Activated naive CD8-positive, alpha-beta T cell treated with anti-CD3 and anti-CD28 coated beads for 36 hours (primary cell): ENCODE measurements around the gene PRDM11. TPM values are rescaled to one million over a fixed set of nuclear protein-coding genes. Genes with fewer than 3 reads are reported as not detected.

Source experiments
- DNase-seq: peaks from one replicate; pipeline ENCODE4 v3.0.0; 2021
- H3K27ac Mint-ChIP-seq: one replicate; pipeline ENCODE4 v1.8.0; 2022; ENCODE audit warnings: mild to moderate bottlenecking, moderate library complexity, mixed read lengths
- H3K27me3 Mint-ChIP-seq: one replicate; pipeline ENCODE4 v1.8.0; 2022; ENCODE audit warnings: mild to moderate bottlenecking, mixed read lengths
- H3K36me3 Mint-ChIP-seq: one replicate; pipeline ENCODE4 v1.8.0; 2021; ENCODE audit warnings: mild to moderate bottlenecking, mixed read lengths
- H3K4me1 Mint-ChIP-seq: one replicate; pipeline ENCODE4 v1.8.0; 2021; ENCODE audit warnings: mixed read lengths
- H3K4me3 Mint-ChIP-seq: one replicate; pipeline ENCODE4 v1.8.0; 2022; ENCODE audit warnings: mild to moderate bottlenecking, moderate library complexity, mixed read lengths
- H3K9me3 Mint-ChIP-seq: one replicate; pipeline ENCODE4 v1.8.0; 2022; ENCODE audit warnings: mixed read lengths
- total RNA-seq, 2 experiments: library from RNA; stranded (reverse); gene quantifications; one replicate each; pipeline ENCODE4 v1.2.3, GENCODE V29; 2021

Gene PRDM11
- total RNA-seq, 2 experiments from 2014 or later, result 4.7 to 4.8 TPM

DNA sequence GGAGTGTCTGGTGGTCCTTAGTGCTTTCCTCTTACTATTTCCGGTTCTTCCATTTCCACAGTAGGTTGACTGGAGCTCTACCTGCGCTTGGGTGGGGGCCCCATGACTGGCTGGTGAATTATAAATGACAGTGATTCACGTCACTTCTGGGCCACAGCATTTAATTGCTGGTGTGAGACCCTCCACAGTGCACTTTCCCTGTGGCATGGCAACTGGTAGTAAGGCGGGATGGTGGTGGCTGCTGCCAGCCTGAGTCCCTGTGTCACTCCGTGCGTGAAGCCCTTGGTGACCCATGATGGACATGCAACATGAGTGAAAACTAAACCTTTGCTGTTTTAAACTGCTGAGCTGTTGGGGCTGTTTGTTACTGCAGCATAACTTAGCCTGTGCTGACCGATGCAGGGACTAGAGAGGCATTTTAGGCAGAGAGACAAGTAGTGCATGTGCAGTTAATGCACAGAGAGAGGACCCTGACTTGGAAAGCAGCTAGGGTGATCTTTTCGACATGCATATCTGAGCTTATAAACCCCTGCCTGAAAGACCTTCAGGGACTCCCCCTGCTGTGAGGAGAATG lies 3.1 kb downstream of the PRDM11 start:
- Mint-ChIP-seq H3K27me3 (peaks cover 13% of the 10 kb centered on the region), H3K4me1 (peaks cover 30% of the 10 kb centered on the region), H3K27ac (no peak overlapping the region), H3K36me3 (peaks cover 7% of the 10 kb centered on the region), H3K4me3 (no peak overlapping the region), H3K9me3 (peaks cover 1% of the 10 kb centered on the region)
- DNase-seq, result no peak

DNA sequence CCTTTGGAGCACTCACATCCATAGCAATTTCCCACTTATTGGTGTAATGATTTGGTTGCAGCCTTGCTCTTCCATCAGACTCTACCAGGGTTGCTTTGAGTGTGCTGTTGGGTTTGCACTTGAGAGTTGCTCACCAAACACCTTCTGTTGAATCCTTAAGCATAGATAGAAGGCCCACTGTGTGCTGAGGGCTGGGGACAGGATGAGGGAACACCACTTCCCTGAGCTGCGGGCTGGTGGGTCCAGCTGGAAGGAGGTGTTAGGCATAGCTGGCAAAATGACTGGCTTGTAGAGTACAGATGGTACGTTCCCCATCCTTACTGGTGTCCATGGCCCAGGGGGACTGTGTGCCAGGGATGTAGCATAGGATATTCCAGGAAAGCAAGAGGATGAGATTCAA lies 3.9 kb downstream of the PRDM11 start:
- peaks cover 31% of the 10 kb centered on the region for H3K4me1 Mint-ChIP-seq
- DNase-seq, result no peak

DNA sequence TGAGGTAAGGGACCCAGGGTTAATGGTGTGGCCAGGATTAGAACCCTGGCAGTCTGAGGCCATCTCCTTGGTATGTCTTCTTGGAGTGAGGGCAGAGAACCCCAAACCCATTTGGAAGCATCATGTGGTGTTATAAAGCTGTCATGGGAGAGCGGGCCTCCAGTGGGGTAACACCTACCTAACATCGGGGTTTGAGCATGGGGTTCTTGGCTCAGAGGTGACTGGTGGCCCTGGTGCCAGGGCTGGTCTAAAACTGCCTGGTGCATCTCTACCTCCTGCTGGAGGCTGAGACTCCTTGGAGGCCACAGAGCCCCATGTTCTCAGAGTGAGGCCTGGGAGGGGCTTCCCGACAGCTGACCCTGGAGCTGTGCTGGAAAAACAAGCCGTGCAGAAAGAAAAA lies 4.5 kb downstream of the PRDM11 start:
- H3K27ac Mint-ChIP-seq, result no peak overlapping the region
- DNase-seq, result no peak
- H3K4me3 Mint-ChIP-seq, result no peak overlapping the region
- H3K27me3 Mint-ChIP-seq, result peaks cover 1% of the 10 kb centered on the region
- H3K9me3 Mint-ChIP-seq, result peaks cover 1% of the 10 kb centered on the region
- peaks cover 7% of the 10 kb centered on the region for H3K36me3 Mint-ChIP-seq
- peaks cover 29% of the 10 kb centered on the region for H3K4me1 Mint-ChIP-seq

More for the DNA sequence above, 3.9 kb downstream of the PRDM11 start:
- peaks cover 8% of the 10 kb centered on the region for H3K27me3 Mint-ChIP-seq
- peaks cover 7% of the 10 kb centered on the region for H3K36me3 Mint-ChIP-seq
- H3K9me3 Mint-ChIP-seq, result peaks cover 1% of the 10 kb centered on the region
- H3K27ac Mint-ChIP-seq, result no peak overlapping the region
- H3K4me3 Mint-ChIP-seq, result no peak overlapping the region

DNA sequence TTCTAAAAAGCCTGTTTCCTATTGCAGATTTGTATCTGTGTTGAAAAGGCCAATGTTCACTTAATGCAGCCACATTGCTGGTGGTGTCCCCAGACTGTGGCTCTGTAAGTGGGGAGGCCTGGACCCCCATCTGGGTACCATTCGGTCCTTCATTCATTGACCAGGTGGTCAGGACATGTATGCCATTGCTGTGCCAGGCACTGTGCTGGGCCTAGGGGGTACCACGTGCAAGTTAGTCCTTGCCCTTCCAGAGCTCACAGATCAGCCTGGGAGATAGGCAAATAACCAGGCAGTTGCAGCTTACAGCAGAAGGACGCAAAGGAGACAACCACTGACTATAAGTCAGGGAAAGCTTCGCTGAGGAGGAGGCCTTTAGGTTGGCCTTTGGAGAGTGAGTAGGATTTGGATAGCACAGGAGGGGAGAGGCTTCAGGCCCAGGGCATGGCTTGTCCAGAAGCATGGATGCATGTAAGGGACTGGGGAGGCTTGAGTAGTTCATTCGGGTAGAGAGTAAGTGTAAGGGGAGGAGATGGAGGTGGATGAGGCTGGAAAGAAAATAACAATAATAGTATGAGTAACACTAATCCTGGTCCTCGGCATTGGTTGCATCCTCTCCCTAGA lies 5.0 kb downstream of the PRDM11 start:
- DNase-seq, result no peak

DNA sequence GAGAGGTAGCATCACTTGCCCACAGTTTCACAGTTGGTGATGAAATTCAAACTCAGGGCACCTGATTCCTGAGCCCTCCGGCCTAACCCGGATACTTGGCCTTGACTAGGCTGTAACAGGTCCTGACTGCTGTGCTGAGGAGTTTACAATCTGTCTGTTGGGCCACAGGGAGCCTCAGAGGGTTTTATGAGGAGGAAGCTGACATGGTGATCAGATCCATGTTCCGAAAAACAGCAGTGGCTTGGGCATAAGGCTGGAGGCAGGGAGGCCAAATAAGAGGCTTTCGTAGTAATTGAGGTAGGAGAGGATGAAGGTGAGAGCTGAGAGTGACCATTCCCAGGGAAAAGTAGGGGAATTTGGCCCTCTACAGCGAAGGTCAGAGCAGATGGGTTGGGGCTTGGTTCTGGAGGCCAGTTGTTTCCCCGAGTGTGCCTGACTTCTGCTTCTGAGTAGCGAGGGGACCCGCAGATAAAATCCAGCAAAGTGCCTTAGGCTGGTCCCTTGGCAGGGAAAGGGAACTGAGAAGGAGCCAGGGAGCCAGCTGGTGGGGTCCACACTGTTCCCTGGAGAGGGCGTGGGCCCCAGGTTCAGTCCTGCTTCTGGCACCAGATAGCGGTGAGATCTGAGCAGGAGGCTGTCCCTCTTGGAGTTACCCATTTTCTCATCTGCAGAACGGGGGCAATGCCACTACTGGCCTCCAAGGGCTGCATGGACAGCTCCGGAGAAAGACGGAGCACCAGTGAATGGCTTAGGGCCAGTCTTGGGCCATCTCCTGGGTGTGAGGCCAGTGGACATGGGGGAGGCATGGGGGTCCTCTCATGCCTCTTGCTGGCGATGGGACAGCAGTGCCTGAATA lies 6.5 kb downstream of the PRDM11 start:
- Mint-ChIP-seq H3K27ac (no peak overlapping the region), H3K36me3 (peaks cover 8% of the 10 kb centered on the region), H3K9me3 (peaks cover 1% of the 10 kb centered on the region), H3K27me3 (no peaks in the 10 kb centered on the region), H3K4me1 (peaks cover 30% of the 10 kb centered on the region), H3K4me3 (no peak overlapping the region)
- no peak for DNase-seq

More for the DNA sequence above, 5.0 kb downstream of the PRDM11 start:
- Mint-ChIP-seq H3K4me1 (peaks cover 31% of the 10 kb centered on the region), H3K36me3 (peaks cover 7% of the 10 kb centered on the region), H3K27ac (no peak overlapping the region), H3K9me3 (peaks cover 1% of the 10 kb centered on the region), H3K4me3 (no peak overlapping the region), H3K27me3 (no peaks in the 10 kb centered on the region)

DNA sequence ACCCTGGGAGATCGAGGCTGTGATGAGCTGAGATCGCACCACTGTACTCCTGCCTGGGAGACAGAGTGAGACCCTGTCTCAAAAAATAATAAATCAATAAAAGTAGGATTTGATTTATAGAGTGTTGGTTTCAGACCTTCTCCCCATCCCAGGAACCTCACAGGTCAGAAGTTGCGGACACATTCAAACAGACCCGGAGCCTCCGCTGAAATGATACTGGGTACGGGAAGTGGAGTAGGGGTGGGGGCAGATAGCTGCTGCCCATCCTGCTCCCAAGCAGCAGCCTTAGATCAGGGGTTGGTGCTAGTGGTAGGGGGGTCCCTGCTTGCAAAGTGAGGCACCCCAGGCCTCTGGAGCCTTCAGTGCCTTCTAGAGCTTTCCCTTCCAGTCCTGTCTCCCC lies 7.8 kb downstream of the PRDM11 start:
- peaks cover 1% of the 10 kb centered on the region for H3K9me3 Mint-ChIP-seq
- no peaks in the 10 kb centered on the region for H3K27me3 Mint-ChIP-seq
- no peak overlapping the region for H3K27ac Mint-ChIP-seq
- peaks cover 7% of the 10 kb centered on the region for H3K36me3 Mint-ChIP-seq
- no peak overlapping the region for H3K4me3 Mint-ChIP-seq
- no peak for DNase-seq
- peaks cover 25% of the 10 kb centered on the region for H3K4me1 Mint-ChIP-seq

DNA sequence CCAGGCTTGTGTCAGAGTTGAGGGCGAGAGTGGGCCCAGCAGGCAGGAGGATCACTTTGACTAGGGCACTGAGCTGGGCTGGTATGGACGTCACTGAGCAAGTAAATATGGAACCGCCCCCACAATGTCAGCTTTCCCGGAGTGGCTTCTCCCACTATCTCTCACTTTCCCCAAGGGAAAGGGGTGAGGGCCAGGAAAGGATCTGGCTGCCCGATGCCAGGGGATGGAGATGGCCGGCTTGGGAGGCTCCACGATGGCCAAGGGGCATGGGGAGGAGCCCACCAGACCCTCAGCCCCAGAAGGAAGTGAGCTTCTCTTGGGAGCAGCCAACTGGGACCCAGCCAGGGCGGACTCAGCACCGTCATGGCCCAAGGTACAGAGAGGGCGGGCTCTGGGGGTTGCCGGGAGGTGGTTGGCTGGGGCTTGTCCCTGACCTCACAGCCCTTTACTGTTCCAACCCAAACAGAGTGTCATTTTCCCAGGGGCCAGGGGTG lies 8.7 kb downstream of the PRDM11 start:
- Mint-ChIP-seq H3K4me1 (peaks cover 25% of the 10 kb centered on the region), H3K27ac (no peak overlapping the region), H3K27me3 (no peaks in the 10 kb centered on the region), H3K9me3 (peaks cover under 1% of the 10 kb centered on the region), H3K36me3 (peaks cover 2% of the 10 kb centered on the region), H3K4me3 (no peak overlapping the region)
- DNase-seq, result no peak

DNA sequence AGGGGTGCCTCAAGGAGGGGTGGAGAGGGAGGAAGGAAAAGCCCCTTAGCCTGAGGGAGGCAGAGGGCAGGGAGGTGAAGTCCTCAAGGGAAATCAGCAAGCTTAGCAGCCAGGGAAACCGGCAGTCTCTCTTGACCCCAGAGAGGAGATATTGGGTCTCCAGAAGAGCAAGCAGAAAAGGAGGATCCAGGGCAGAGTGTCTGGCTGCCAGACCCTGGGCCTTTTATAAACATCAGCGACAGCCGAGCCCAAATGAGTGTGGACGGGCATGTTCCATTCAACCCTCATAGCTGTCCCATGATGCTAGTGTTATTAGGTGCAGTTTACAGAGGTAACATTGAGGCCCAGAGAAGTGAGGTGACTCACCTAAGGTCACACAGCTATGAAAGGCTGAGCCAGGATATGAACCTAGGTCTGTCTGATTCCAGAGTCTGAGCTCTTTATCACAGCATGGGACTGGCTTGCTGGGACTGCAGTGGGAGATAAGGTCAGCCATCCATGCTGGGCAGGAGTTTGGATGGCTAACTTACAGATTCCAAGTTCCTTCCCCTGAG lies 9.3 kb downstream of the PRDM11 start:
- H3K4me1 Mint-ChIP-seq, result peaks cover 28% of the 10 kb centered on the region
- no peak overlapping the region for H3K4me3 Mint-ChIP-seq
- H3K27me3 Mint-ChIP-seq, result no peaks in the 10 kb centered on the region
- H3K27ac Mint-ChIP-seq, result no peak overlapping the region
- H3K36me3 Mint-ChIP-seq, result peaks cover 1% of the 10 kb centered on the region
- DNase-seq, result no peak
- H3K9me3 Mint-ChIP-seq, result no peaks in the 10 kb centered on the region

DNA sequence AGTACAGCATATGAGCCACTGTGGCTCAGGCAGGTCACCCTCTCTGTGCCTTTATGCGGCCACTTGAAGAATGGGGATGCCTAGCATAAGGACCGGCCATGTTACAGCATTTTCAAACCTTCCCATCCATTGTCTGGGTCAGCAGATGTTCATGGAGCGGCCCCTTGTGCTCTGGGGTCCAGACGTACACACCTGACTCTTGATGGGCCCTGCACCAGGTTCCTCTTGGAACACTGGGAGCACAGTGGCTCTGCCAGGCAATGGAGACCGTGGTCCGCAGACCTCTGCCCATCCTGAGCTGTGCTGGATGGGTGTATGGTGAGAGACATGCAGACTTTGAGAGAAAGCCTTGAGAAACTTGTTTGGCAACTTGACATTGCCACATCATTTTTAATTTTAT lies 9.8 kb downstream of the PRDM11 start:
- DNase-seq, result no peak
- Mint-ChIP-seq H3K27me3 (no peaks in the 10 kb centered on the region), H3K9me3 (no peaks in the 10 kb centered on the region), H3K4me1 (peaks cover 28% of the 10 kb centered on the region), H3K36me3 (peaks cover 1% of the 10 kb centered on the region), H3K27ac (no peak overlapping the region), H3K4me3 (no peak overlapping the region)

DNA sequence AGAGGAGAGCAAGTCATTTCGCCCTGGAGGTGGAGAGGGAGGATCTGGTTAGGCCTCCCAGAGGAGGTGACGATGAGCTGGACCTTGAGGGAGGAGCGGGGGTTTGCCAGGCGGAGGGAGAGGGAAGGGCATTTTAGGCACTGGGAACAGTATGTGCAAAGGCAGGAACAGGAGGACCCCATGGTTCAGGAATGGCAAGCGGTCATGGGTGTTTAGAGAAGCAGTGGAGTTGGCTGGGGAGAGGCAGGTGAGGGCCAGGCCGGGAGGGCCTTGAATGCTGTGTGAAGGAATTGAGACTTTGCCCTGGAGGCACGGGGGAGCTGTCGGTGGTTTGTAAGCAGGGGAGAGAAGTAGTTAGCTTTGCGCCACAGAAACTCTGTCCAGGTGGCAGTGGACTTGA lies 10.3 kb downstream of the PRDM11 start:
- DNase-seq, result no peak
- peaks cover 29% of the 10 kb centered on the region for H3K4me1 Mint-ChIP-seq

DNA sequence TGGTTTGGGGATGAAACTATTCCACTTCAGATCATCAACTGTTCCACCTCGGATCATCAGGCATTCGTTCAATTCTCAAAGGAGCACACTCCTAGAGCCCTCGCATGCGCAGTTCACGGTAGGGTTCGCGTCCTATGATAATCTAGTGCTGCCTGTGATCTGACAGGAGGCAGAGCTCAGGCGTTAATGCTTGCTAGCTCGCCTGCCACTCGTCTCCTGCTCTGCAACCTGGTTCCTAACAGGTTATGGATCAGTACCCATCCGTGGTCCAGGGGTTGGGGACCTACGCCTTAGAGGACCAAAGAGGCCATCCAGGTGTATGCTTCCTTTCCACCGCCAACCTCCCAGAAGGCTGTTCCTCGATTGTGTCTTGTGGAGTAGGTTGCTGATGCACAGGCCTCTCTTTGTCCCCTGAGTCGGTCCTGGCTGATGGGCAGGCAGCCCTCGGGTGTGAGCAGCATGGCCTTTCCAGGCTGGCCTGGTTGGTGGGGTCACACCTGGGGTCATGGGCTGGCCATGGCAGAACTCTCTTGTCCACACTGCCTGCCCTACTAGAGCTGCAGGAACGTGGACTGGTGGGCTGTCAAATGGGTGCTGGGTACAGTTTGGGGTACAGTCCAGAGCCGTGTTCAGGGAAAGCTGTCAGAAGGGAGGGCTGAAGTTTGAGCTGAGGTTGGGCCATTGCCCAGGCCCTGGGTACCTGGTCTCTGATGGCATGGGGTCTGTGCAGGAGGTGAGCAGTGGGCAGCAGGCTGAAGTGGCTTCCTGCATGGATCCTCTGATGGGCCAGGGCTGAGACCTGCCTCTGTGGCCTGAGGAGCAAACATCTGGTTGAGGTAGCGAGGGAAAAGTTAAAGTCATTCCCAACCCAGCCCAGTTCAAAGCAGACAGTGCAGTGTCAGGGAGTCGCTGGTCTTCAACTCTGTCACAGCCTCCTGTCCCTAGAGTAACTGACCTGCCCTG lies 11.1 kb downstream of the PRDM11 start:
- H3K4me1 Mint-ChIP-seq, result peaks cover 31% of the 10 kb centered on the region
- no peaks in the 10 kb centered on the region for H3K27me3 Mint-ChIP-seq
- peaks cover 1% of the 10 kb centered on the region for H3K36me3 Mint-ChIP-seq
- no peaks in the 10 kb centered on the region for H3K9me3 Mint-ChIP-seq
- no peak overlapping the region for H3K4me3 Mint-ChIP-seq
- H3K27ac Mint-ChIP-seq, result no peak overlapping the region
- no peak for DNase-seq

More for the DNA sequence above, 10.3 kb downstream of the PRDM11 start:
- no peaks in the 10 kb centered on the region for H3K27me3 Mint-ChIP-seq
- no peak overlapping the region for H3K4me3 Mint-ChIP-seq
- H3K27ac Mint-ChIP-seq, result no peak overlapping the region
- H3K9me3 Mint-ChIP-seq, result no peaks in the 10 kb centered on the region
- H3K36me3 Mint-ChIP-seq, result peaks cover 1% of the 10 kb centered on the region

DNA sequence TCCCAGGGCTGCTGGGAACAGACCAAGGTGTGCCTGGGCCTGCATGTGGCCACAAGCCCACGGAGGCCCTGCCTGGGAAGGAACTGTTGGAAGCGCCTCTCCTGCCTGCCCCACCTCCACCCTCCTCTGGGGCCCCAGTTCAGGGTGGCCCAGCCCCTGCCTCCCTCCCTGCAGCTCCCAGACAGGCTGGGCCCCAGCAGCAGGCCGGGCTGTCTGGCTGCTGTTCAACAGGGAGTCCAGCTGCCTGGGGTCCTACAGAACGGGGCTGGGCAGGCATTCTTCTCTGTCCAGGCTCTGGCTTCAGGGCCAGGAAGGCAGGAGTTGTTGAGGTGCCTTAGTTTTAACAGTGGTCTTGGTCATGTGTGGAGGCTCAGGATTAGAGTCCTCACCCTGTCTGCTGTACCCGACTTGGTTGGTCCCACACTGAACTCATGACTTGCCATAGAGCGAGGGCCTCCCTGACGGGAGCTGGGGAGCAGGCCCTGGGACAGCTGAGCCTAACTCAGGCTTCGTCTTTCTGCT lies 11.8 kb downstream of the PRDM11 start:
- Mint-ChIP-seq H3K4me3 (no peak overlapping the region), H3K27me3 (no peaks in the 10 kb centered on the region), H3K9me3 (no peaks in the 10 kb centered on the region), H3K4me1 (peaks cover 34% of the 10 kb centered on the region), H3K27ac (no peak overlapping the region), H3K36me3 (peaks cover 1% of the 10 kb centered on the region)
- no peak for DNase-seq

DNA sequence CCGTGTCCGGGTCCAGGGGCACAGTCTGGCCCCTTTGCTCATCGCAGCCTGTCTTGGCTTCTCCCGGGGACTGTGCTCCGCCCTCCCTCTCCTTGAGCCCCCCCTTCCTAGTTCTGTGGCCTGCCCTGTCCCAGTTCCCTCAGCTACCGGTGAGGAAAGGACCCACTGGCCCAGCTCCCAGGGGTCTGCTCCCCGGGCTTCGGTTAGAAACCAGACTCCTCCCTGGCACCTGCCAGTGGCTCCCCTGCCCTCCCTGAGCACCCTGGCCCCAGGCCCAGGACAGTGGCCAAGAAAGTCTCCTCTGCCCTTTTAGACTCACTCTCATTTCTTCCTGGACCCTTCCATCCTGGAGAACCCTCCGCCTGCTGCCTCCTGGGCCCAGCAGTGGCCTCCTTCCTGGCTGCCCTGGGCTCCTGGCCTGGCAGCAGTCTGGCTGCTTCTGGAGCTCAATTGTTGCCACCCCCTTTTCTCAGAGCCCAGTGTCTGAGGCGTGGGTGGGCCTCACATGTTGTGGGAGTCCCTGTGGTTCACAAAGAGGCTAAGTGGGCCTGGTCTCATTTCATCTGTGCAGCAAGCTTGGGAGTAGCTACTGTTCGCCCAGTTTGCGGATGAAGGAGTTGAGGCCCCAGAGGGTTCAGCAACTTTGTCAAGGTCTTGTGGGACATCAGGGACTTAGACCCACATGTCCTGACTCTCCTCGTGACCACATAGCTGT lies 12.6 kb downstream of the PRDM11 start:
- no peaks in the 10 kb centered on the region for H3K27me3 Mint-ChIP-seq
- no peak overlapping the region for H3K4me3 Mint-ChIP-seq
- peaks cover 38% of the 10 kb centered on the region for H3K4me1 Mint-ChIP-seq
- H3K36me3 Mint-ChIP-seq, result peaks cover 1% of the 10 kb centered on the region
- no peaks in the 10 kb centered on the region for H3K9me3 Mint-ChIP-seq
- no peak overlapping the region for H3K27ac Mint-ChIP-seq
- DNase-seq, result no peak
